IMR-90 (cell line): ENCODE data around the gene EHBP1L1. TPM values are rescaled to one million over a fixed set of nuclear protein-coding genes. Genes with fewer than 3 reads are reported as not detected.

Experiments
- ATAC-seq: fragments of 200-7000 bp; cut with Tn5 transposase; 2 replicates; pipeline ENCODE4 v1.9.1; 2020; ENCODE audit warnings: low read depth, mild to moderate bottlenecking, moderate library complexity
- BruUV-seq: library from RNA; stranded (reverse); fragments of 400-500 nt; replicated peaks from 2 replicates; lab custom pipeline; 2021; lab: Mats Ljungman, UMichigan
- CTCF ChIA-PET: fragments of 300-600 bp; formaldehyde crosslinking; extraction: SDS; loops from one replicate; lab custom pipeline; 2021; ENCODE audit warnings: antibody characterized with exemption; lab: Yijun Ruan, JAX
- POLR2A ChIA-PET: fragments of 300-600 bp; sonication (Branson Sonifier 250); formaldehyde crosslinking; loops from one replicate; lab custom pipeline; 2022; ENCODE audit warnings: antibody characterized with exemption; ENCODE audit not compliant: unreplicated experiment; lab: Charles Lee
- DNase-seq: peaks from one replicate; pipeline ENCODE4 v3.0.0; 2013
- H2AFZ ChIP-seq: replicated peaks from 2 replicates; pipeline ENCODE3; 2013; ENCODE audit warnings: low read length, mild to moderate bottlenecking; ENCODE audit not compliant: poor library complexity
- H2AK5ac ChIP-seq: 2 replicates; pipeline ENCODE4 v1.6.1; 2013; ENCODE audit warnings: low read depth, low read length, inconsistent platforms
- H2AK9ac ChIP-seq: replicated peaks from 2 replicates; pipeline ENCODE3; 2013; ENCODE audit warnings: mild to moderate bottlenecking, low read depth, low read length, moderate library complexity; ENCODE audit not compliant: poor library complexity
- H2BK120ac ChIP-seq: 2 replicates; pipeline ENCODE4 v1.6.1; 2013; ENCODE audit warnings: low read depth, low read length, inconsistent platforms
- H2BK15ac ChIP-seq: 3 replicates; pipeline ENCODE4 v1.6.1; 2013; ENCODE audit warnings: low read depth, low read length, inconsistent platforms
- H2BK20ac ChIP-seq: 2 replicates; pipeline ENCODE4 v1.6.1; 2013; ENCODE audit warnings: low read depth, mild to moderate bottlenecking, inconsistent platforms, low read length, moderate library complexity
- H2BK5ac ChIP-seq: 2 replicates; pipeline ENCODE4 v1.6.1; 2013; ENCODE audit warnings: mild to moderate bottlenecking, low read depth, low read length, inconsistent platforms; ENCODE audit not compliant: poor library complexity, severe bottlenecking
- H3K14ac ChIP-seq: replicated peaks from 2 replicates; pipeline ENCODE4 v1.6.1; 2013; ENCODE audit warnings: low read depth, low read length, inconsistent platforms
- H3K18ac ChIP-seq: 2 replicates; pipeline ENCODE4 v1.6.1; 2013; ENCODE audit warnings: low read depth, low read length, control low read depth
- H3K23ac ChIP-seq: 2 replicates; pipeline ENCODE4 v1.6.1; 2013; ENCODE audit warnings: low read depth, low read length, inconsistent platforms
- H3K27ac ChIP-seq: 2 replicates; pipeline ENCODE4 v1.5.1; 2013; ENCODE audit warnings: mild to moderate bottlenecking, control low read depth, low read length; ENCODE audit not compliant: insufficient read depth
- H3K27me3 ChIP-seq: 2 replicates; pipeline ENCODE4 v1.6.1; 2013; ENCODE audit warnings: low read length; ENCODE audit not compliant: control insufficient read depth, insufficient read depth
- H3K36me3 ChIP-seq: 2 replicates; pipeline ENCODE4 v1.6.1; 2013; ENCODE audit warnings: low read length, mixed read lengths; ENCODE audit not compliant: control insufficient read depth, insufficient read depth
- H3K4ac ChIP-seq: 2 replicates; pipeline ENCODE4 v1.6.1; 2013; ENCODE audit warnings: low read depth, low read length, inconsistent platforms
- H3K4me1 ChIP-seq: 2 replicates; pipeline ENCODE4 v1.6.1; 2013; ENCODE audit warnings: low read length, mixed read lengths; ENCODE audit not compliant: control insufficient read depth, insufficient read depth
- H3K4me2 ChIP-seq: 2 replicates; pipeline ENCODE4 v1.6.1; 2013; ENCODE audit warnings: low read depth, mild to moderate bottlenecking, control low read depth, low read length, moderate library complexity
- H3K4me3 ChIP-seq: 2 replicates; pipeline ENCODE4 v1.5.1; 2013; ENCODE audit warnings: low read depth, mild to moderate bottlenecking, control low read depth, low read length, moderate library complexity; ENCODE audit not compliant: insufficient read depth
- H3K56ac ChIP-seq: 2 replicates; pipeline ENCODE4 v1.6.1; 2013; ENCODE audit warnings: low read length, inconsistent platforms; ENCODE audit not compliant: insufficient read depth; ENCODE audit errors: extremely low read depth
- H3K79me1 ChIP-seq, 2 experiments: 2 replicates each; pipeline ENCODE4 v1.6.1; 2013; ENCODE audit warnings: low read length in 2 of 2, inconsistent platforms in 1 of 2, low read depth in 1 of 2
- H3K9ac ChIP-seq: 2 replicates; pipeline ENCODE4 v1.6.1; 2013; ENCODE audit warnings: low read depth, low read length, control low read depth
- H3K9me1 ChIP-seq: 2 replicates; pipeline ENCODE4 v1.6.1; 2013; ENCODE audit warnings: low read length, inconsistent platforms; ENCODE audit not compliant: insufficient read depth
- H3K9me3 ChIP-seq: 2 replicates; pipeline ENCODE4 v1.6.1; 2013; ENCODE audit warnings: low read length; ENCODE audit not compliant: control insufficient read depth, insufficient read depth
- H4K20me1 ChIP-seq: 2 replicates; pipeline ENCODE4 v1.6.1; 2013; ENCODE audit warnings: low read length, inconsistent platforms; ENCODE audit not compliant: insufficient read depth
- H4K5ac ChIP-seq: 2 replicates; pipeline ENCODE4 v1.6.1; 2013; ENCODE audit warnings: mild to moderate bottlenecking, low read depth, low read length, control low read depth
- H4K8ac ChIP-seq, 2 experiments: 2 replicates each; pipeline ENCODE4 v1.6.1; 2013; ENCODE audit warnings: low read depth in 2 of 2, low read length in 2 of 2, control low read depth in 1 of 2, inconsistent platforms in 1 of 2
- H4K91ac ChIP-seq: 2 replicates; pipeline ENCODE4 v1.6.1; 2013; ENCODE audit warnings: low read depth, low read length, inconsistent platforms; ENCODE audit not compliant: insufficient read depth
- BHLHE40 ChIP-seq: fragments of 150-350 bp; IDR thresholded peaks from 2 replicates; pipeline ENCODE4 v1.6.1; 2016; ENCODE audit warnings: mild to moderate bottlenecking, low read depth, low read length
- CEBPB ChIP-seq: IDR thresholded peaks from 2 replicates; pipeline ENCODE4 v1.6.1; 2012; ENCODE audit warnings: low read depth, low read length, improper control_type of control experiment
- MXI1 ChIP-seq: IDR thresholded peaks from 2 replicates; pipeline ENCODE4 v1.6.1; 2012; ENCODE audit warnings: low read depth, mild to moderate bottlenecking, low read length, moderate library complexity, borderline replicate concordance
- RAD21 ChIP-seq: IDR thresholded peaks from 2 replicates; pipeline ENCODE4 v1.6.1; 2012; ENCODE audit warnings: low read length, improper control_type of control experiment
- RFX5 ChIP-seq: IDR thresholded peaks from 2 replicates; pipeline ENCODE4 v1.8.0; 2012; ENCODE audit warnings: low read depth, mild to moderate bottlenecking, low read length, moderate library complexity
- WGBS, 2 experiments: methylation state at CpG; one replicate each; pipeline versions ENCODE4 v1.1.5 to v1.1.7; 2013; ENCODE audit warnings: missing lambda C conversion rate in 2 of 2; ENCODE audit not compliant: insufficient read length in 1 of 2; ENCODE audit errors: extremely low coverage in 2 of 2; 5-methylcytosine and 5-hydroxymethylcytosine counted together
- dilution Hi-C: fragments of 300-500 bp; cut with HindIII; formaldehyde crosslinking; loops from one replicate; pipeline ENCODE4 v1.14.3; 2018; ENCODE audit warnings: low sequenced_read_pairs; ENCODE audit not compliant: unreplicated experiment
- in situ Hi-C: fragments of 300-500 bp; cut with MboI; formaldehyde crosslinking; loops from 3 replicates; pipeline ENCODE4 v1.14.3; 2019; ENCODE audit warnings: low sequenced_read_pairs, inconsistent platforms, mixed read lengths
- intact Hi-C: fragments of 100-400 bp; cut with micrococcal nuclease; formaldehyde crosslinking; loops from 2 replicates; pipeline ENCODE4 v1.10.0; 2022
- polyA plus RNA-seq, 3 experiments: library from polyadenylated mRNA; depleted of rRNA; stranded (reverse); fragments of >200 nt; gene quantifications; 2 replicates each; pipeline ENCODE4 v1.2.3, GENCODE V29; 2012; ENCODE audit warnings: low replicate concordance in 1 of 3
- total RNA-seq: library from RNA; depleted of rRNA; stranded (reverse); fragments of >200 nt; gene quantifications from 2 replicates; pipeline ENCODE4 v1.2.3, GENCODE V29; 2012
- TF ChIP-seq, protein P1 (sequence below): fragments of 150-350 bp; IDR thresholded peaks from 2 replicates; pipeline ENCODE4 v1.6.1; 2017; ENCODE audit warnings: mild to moderate bottlenecking, antibody characterized with exemption, low read length, low read depth
- TF ChIP-seq, protein P2 (sequence below): fragments of 150-350 bp; IDR thresholded peaks from 2 replicates; pipeline ENCODE4 v1.6.1; 2016; ENCODE audit warnings: low read depth, mild to moderate bottlenecking, low read length, moderate library complexity, borderline replicate concordance

EHBP1L1 gene
- total and polyA plus RNA-seq, 2 of the 4 experiments (the other 2 are of a cell fraction): 10.0 to 27.4 TPM

DNA sequence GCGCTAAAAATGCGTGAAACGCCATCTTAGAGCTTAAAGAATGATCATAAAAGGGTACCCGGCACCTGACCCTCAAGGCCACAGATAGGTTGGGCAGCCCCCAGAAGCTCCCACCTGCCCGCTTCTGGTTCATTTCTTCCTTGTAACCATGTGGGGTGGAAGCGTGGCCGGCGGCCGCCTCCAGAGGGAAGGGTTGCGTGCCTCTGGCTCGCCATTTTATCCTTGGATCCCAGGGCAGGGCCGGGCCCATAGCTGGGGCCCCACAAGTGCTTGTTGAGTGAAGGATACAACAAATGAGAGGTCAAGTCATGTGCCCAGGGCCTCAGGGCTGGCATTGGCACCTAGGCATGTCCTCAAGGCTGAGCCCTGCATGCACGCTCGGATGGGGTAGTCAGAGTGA, 45.6 kb downstream of the EHBP1L1 start:
- in situ Hi-C loops: no loop called here
- H3K18ac ChIP-seq: no peak overlapping the region
- POLR2A ChIA-PET: interaction anchor here (0.5 kb wide), 1 partner anchor 15 kb away, joined by 8 read pairs; no protein-coding TSS in a partner anchor

More for the DNA sequence above, 45.6 kb downstream of the EHBP1L1 start:
- no TSS peak for BruUV-seq
- Histone ChIP-seq H4K8ac (no peak overlapping the region), H2AFZ (no peak overlapping the region), H3K56ac (no peak overlapping the region), H3K9ac (no peak overlapping the region), H3K23ac (no peak overlapping the region), H2BK20ac (no peak overlapping the region), H3K9me3 (no peaks in the 10 kb centered on the region), H4K5ac (no peak overlapping the region), H2AK5ac (no peak overlapping the region), H4K91ac (no peak overlapping the region), H3K14ac (no peak overlapping the region), H4K20me1 (peaks cover 17% of the 10 kb centered on the region; the same call in 1 of the 2 replicates), H3K27ac (no peak overlapping the region), H3K4me3 (no peak overlapping the region), H3K4me2 (no peak overlapping the region), H3K9me1 (no peaks in the 10 kb centered on the region), H2BK15ac (no peak overlapping the region), H3K36me3 (peaks cover 75% of the 10 kb centered on the region), H3K4ac (no peak overlapping the region), H3K27me3 (no peaks in the 10 kb centered on the region), H3K4me1 (peaks cover 3% of the 10 kb centered on the region; the same call in 1 of the 2 replicates), H2BK120ac (no peak overlapping the region), H2BK5ac (no peak overlapping the region), H3K79me1 (peaks cover 17 to 34% of the 10 kb centered on the region in 2 experiments), H2AK9ac (no peak overlapping the region)
- WGBS, 2 experiments: 97% methylated on average over 5 of the region's 14 CpGs; no CpG with 5 or more reads in 1 of the 2 experiments
- DNase-seq: no peak
- dilution Hi-C loops (no loop called here), intact Hi-C loops (no loop called here)
- CTCF ChIA-PET: no interaction called here
- no peak for ATAC-seq
- TF ChIP-seq BHLHE40 (no peak), CEBPB (no peak), RAD21 (no peak), RFX5 (no peak), MXI1 (no peak)
- TF ChIP-seq, protein P1, sequence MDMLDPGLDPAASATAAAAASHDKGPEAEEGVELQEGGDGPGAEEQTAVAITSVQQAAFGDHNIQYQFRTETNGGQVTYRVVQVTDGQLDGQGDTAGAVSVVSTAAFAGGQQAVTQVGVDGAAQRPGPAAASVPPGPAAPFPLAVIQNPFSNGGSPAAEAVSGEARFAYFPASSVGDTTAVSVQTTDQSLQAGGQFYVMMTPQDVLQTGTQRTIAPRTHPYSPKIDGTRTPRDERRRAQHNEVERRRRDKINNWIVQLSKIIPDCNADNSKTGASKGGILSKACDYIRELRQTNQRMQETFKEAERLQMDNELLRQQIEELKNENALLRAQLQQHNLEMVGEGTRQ: no peak
- TF ChIP-seq, protein P2, sequence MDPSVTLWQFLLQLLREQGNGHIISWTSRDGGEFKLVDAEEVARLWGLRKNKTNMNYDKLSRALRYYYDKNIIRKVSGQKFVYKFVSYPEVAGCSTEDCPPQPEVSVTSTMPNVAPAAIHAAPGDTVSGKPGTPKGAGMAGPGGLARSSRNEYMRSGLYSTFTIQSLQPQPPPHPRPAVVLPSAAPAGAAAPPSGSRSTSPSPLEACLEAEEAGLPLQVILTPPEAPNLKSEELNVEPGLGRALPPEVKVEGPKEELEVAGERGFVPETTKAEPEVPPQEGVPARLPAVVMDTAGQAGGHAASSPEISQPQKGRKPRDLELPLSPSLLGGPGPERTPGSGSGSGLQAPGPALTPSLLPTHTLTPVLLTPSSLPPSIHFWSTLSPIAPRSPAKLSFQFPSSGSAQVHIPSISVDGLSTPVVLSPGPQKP: no peak
